ENCODE data around the gene FBXW2. TPM values are rescaled to one million over a fixed set of nuclear protein-coding genes. Genes with fewer than 3 reads are reported as not detected.

The FBXW2 gene
- total RNA-seq, 6 experiments from 2014 or later = 26.5 to 42.5 (median 35.6) TPM

DNA sequence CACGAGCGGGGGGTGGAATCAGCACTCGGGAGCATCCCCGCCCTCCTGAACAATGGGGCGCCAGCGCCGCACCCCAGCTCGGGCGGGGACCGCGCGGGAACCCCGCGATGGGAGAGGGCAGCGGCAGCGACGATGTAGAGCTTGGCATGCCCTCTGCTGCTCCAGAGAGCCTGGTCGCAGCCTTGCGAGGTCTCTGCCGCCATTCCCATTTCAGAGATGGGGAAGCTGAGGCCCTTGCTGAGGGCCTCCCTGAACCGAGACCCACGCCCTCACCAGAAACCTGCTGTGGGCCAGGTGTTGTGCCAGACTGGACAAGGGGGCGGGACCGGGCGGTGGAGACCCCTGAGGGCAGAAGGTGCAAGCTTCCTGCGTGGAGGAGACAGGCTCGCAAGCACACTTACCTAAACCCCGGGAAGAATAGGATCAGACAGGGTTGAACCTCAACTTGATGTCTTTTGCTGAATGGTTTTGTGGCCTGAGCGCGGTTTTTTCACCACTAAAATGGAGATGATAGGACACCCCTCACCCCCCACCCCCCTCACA lies 78.3 kb downstream of the FBXW2 start:
- TF ChIP-seq, protein P1, sequence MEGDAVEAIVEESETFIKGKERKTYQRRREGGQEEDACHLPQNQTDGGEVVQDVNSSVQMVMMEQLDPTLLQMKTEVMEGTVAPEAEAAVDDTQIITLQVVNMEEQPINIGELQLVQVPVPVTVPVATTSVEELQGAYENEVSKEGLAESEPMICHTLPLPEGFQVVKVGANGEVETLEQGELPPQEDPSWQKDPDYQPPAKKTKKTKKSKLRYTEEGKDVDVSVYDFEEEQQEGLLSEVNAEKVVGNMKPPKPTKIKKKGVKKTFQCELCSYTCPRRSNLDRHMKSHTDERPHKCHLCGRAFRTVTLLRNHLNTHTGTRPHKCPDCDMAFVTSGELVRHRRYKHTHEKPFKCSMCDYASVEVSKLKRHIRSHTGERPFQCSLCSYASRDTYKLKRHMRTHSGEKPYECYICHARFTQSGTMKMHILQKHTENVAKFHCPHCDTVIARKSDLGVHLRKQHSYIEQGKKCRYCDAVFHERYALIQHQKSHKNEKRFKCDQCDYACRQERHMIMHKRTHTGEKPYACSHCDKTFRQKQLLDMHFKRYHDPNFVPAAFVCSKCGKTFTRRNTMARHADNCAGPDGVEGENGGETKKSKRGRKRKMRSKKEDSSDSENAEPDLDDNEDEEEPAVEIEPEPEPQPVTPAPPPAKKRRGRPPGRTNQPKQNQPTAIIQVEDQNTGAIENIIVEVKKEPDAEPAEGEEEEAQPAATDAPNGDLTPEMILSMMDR (IDR thresholded peaks at IDR 0.05) = no peak
- TF ChIP-seq POLR2A (IDR thresholded peaks at IDR 0.05) = no peak
- peak in 1 of 4 donors; percentile 0 for ATAC-seq
- Histone ChIP-seq H3K4me3 (peak overlapping the region; percentile 77 to 90 (median 81)), H3K4me1 (peaks cover 0 to 19% (median 8%) of the 10 kb centered on the region in 4 donors), H3K27ac (peak overlapping the region; percentile 67 to 91 (median 90)), H3K27me3 (no peaks in the 10 kb centered on the region), H3K9me3 (no peaks in the 10 kb centered on the region), H3K36me3 (no peaks in the 10 kb centered on the region)
- intact Hi-C loops (cut with DNase I) = no loop called here
- 52% methylated on average over 4 of the region's 30 CpGs for WGBS (ENCODE audit: insufficient coverage, low coverage, low lambda C conversion rate, missing lambda C conversion rate)
- peak; percentile 53 to 66 (median 63) for DNase-seq

DNA sequence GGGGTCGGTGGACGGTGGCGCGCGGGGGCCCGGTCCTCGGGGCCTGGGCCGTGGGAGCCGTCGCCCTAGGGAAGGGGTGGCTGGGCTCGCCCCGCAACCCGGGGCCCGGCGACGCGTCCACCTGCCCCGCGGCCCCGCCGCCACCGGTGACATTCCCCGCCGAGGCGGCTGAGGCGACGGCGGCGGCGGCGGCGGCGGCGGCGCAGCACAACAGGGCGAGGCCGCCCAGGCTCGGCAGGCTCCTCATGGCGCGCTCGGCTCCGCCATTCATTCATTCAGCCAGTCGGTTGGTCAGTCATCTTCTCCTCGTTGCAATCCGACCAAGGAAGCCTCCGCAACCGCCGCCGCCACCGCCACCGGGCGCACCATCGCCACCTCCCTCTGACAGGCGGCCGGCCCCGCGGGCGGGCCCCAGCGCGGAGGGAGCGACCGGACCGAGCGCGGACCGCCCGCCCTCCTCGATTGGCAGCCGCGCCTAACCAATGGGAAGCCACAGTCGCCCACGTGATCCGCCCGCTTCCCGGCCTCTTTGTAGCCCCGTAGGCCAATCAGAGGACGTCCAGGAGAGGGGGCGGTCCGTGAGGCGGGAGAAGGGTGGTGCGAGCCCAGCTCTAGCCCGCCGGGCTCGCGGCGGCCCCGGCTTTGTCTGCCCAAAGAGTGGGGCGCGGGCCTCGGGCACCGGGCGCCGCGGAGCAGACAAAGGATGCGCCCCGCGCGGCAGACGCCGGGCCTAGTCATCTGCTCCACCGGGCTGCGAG lies 78.9 kb downstream of the FBXW2 start, which contains the start of gene MEGF9:
TSS of gene MEGF9 (minus strand) at position 383 of the 758 bp plus-strand sequence. CDS start at position 271, 112 bp downstream.
- intact Hi-C loops (cut with DNase I) = no loop called here
- Histone ChIP-seq H3K36me3 (no peaks in the 10 kb centered on the region), H3K4me3 (peak within 1 kb of the TSS; percentile 77 to 90 (median 81)), H3K4me1 (peaks cover 0 to 25% (median 11%) of the 10 kb centered on the region in 4 donors), H3K9me3 (no peaks in the 10 kb centered on the region), H3K27me3 (no peaks in the 10 kb centered on the region), H3K27ac (peak within 1 kb of the TSS; percentile 90 to 96 (median 91))
- DNase-seq = peak; percentile 99
- 0% methylated on average over 21 of the region's 102 CpGs for WGBS (ENCODE audit: insufficient coverage, low coverage, low lambda C conversion rate, missing lambda C conversion rate)
- TF ChIP-seq, protein P1 (IDR thresholded peaks at IDR 0.05) = no peak
- peak; percentile 98 for TF ChIP-seq POLR2A (IDR thresholded peaks at IDR 0.05)
- peak; percentile 80 to 95 (median 90) for ATAC-seq

DNA sequence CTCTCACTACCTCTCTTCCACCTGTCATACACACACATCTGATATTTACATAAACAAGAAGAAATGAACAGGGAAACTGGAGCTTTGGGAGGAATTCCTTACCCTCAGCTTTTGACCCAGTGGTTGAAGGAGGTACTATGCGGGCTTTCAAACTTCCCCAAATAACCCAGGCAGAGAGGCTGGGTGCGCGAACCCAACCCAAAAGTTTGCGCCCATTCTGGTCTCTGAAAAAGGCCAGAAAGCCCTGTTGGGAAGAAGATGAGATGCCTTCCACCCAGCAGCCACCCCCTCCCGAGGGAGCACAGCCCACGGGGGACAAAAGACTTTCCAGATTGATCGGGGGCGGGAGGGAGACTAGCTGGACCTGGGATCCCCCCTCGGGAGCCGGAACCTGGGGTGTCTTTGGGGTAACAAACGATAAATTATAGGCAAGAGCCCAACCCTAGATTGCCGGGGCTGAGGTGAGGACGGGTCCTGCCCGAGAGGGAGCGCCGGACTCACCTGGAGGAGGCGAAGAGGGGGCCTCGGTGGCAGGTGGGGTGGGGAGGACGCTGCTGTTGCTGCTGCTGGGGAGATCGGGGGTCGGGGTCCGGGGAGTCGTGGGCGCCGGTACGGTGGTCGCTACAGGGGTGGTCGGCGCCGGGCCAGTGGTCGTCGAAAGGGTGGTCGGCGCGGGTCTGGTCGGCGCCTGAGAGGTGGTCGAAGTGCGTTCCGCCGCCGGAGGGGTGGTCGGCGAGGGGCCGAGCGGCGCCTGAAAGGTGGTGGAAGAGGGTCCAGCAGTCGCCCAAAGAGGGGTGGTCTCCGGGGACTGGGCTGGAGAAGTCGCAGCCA lies 79.7 kb downstream of the FBXW2 start:
- peak; percentile 51 to 69 (median 64) for DNase-seq
- intact Hi-C loops (cut with DNase I) = no loop called here

DNA sequence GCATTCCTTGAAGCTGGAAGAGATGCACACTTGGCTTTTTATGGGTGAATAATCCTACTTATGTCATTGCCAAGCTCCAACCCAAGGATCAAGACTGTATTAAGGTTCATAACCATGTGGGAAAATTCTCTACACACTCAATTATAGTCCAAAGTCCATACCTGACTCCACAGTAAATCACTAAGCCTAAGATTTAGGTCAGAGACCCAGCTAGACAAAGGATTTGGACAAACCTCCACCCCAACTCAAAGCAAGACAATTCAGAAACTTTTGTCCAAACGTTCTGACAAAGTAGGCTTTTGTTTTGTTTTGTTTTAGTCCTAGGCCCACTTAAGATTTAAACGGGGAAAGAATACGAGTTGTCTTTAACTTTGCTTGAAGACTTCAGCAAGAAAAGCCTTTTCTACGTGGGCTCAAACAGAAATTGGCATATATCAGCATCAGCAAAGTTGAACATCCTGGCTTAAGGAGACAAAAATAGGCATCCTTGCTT lies 80.6 kb downstream of the FBXW2 start:
- intact Hi-C loops (cut with DNase I) = no loop called here
- peak overlapping the region; percentile 77 to 90 (median 81) for H3K4me3 ChIP-seq
- 20% methylated on average over 4 of the region's 4 CpGs for WGBS (ENCODE audit: insufficient coverage, low coverage, low lambda C conversion rate, missing lambda C conversion rate)
- no peaks in the 10 kb centered on the region for H3K36me3 ChIP-seq
- ATAC-seq (no peak), DNase-seq (no peak)
- peak overlapping the region; percentile 85 to 96 (median 91) for H3K27ac ChIP-seq
- no peaks in the 10 kb centered on the region for H3K9me3 ChIP-seq
- H3K27me3 ChIP-seq = no peaks in the 10 kb centered on the region
- peaks cover 0 to 37% (median 12%) of the 10 kb centered on the region in 4 donors for H3K4me1 ChIP-seq
- no peak for TF ChIP-seq POLR2A (IDR thresholded peaks at IDR 0.05)
- TF ChIP-seq, protein P1 (IDR thresholded peaks at IDR 0.05) = no peak

More for the DNA sequence above, 79.7 kb downstream of the FBXW2 start:
- Histone ChIP-seq H3K27ac (peak overlapping the region; percentile 85 to 96 (median 91)), H3K27me3 (no peaks in the 10 kb centered on the region), H3K36me3 (no peaks in the 10 kb centered on the region), H3K9me3 (no peaks in the 10 kb centered on the region), H3K4me3 (peak overlapping the region; percentile 77 to 90 (median 81)), H3K4me1 (peaks cover 0 to 30% (median 14%) of the 10 kb centered on the region in 4 donors)
- WGBS (ENCODE audit: insufficient coverage, low coverage, low lambda C conversion rate, missing lambda C conversion rate) = 0% methylated on average over 8 of the region's 50 CpGs
- TF ChIP-seq, protein P1 (IDR thresholded peaks at IDR 0.05) = peak in 1 of 4 donors; percentile 38
- TF ChIP-seq POLR2A (IDR thresholded peaks at IDR 0.05) = no peak
- ATAC-seq = no peak
